Memory B cell (primary cell): ENCODE results near the gene P3H1.
"Not testable (repeated sequence)": the region's sequence is repeated elsewhere in the genome, so short reads cannot be mapped to it uniquely, and the experiment has no call there.

Experiments used
- ATAC-seq: fragments of 150-1000 bp; cut with Tn5 transposase; 2 replicates; pipeline ENCODE4 v1.10.0; 2021; ENCODE audit warnings: low read depth, mild to moderate bottlenecking, moderate library complexity
- DNase-seq, 2 donors: peaks; one replicate each; pipeline ENCODE4 v3.0.0; 2022; ENCODE audit warnings: low spot score in 2 of 2
- H3K27ac Mint-ChIP-seq: one replicate; pipeline ENCODE4 v1.8.0; 2022; ENCODE audit warnings: mild to moderate bottlenecking, moderate library complexity, mixed read lengths
- H3K27me3 Mint-ChIP-seq: one replicate; pipeline ENCODE4 v1.8.0; 2022; ENCODE audit warnings: mixed read lengths
- H3K36me3 Mint-ChIP-seq: one replicate; pipeline ENCODE4 v1.8.0; 2022; ENCODE audit warnings: mild to moderate bottlenecking, mixed read lengths
- H3K4me1 Mint-ChIP-seq: one replicate; pipeline ENCODE4 v1.8.0; 2022; ENCODE audit warnings: mixed read lengths
- H3K4me3 Mint-ChIP-seq: one replicate; pipeline ENCODE4 v1.8.0; 2022; ENCODE audit warnings: mild to moderate bottlenecking, moderate library complexity, mixed read lengths
- H3K9me3 Mint-ChIP-seq: one replicate; pipeline ENCODE4 v1.8.0; 2022; ENCODE audit warnings: mixed read lengths

The P3H1 gene

GRCh38 chr1:42766741-42767509, at the start of gene P3H1, which contains the start of gene C1orf50:
Gene P3H1, minus strand, starts transcription at chr1:42767028. Its CDS starts 57 bp downstream, at chr1:42766971.
Gene C1orf50, plus strand, starts transcription at chr1:42767249. Its CDS starts 63 bp downstream, at chr1:42767312.
- Mint-ChIP-seq H3K27ac (peak within 1 kb of the TSS; percentile 89), H3K27me3 (no peaks in the 10 kb centered on the region), H3K36me3 (peaks cover 3% of the 10 kb centered on the region), H3K9me3 (no peaks in the 10 kb centered on the region), H3K4me1 (peaks cover 10% of the 10 kb centered on the region), H3K4me3 (no peak within 1 kb of the TSS)
- peak; percentile 87 for ATAC-seq
- peak; percentile 97 to 99 for DNase-seq

GRCh38 chr1:42815941-42816584, 49.2 kb upstream of the P3H1 start:
- peaks cover 5% of the 10 kb centered on the region for H3K36me3 Mint-ChIP-seq
- H3K27me3 Mint-ChIP-seq = no peaks in the 10 kb centered on the region
- H3K9me3 Mint-ChIP-seq = no peaks in the 10 kb centered on the region
- peaks cover 23% of the 10 kb centered on the region for H3K4me1 Mint-ChIP-seq
- ATAC-seq (no peak), DNase-seq (no peak)
- H3K27ac Mint-ChIP-seq = peak overlapping the region; percentile 43
- H3K4me3 Mint-ChIP-seq = peak overlapping the region; percentile 82

GRCh38 chr1:42814815-42815214, 48.0 kb upstream of the P3H1 start:
- H3K4me1 Mint-ChIP-seq = peaks cover 22% of the 10 kb centered on the region
- DNase-seq, ATAC-seq, H3K27ac Mint-ChIP-seq, H3K4me3 Mint-ChIP-seq, H3K36me3 Mint-ChIP-seq, H3K9me3 Mint-ChIP-seq, H3K27me3 Mint-ChIP-seq: not testable (repeated sequence)

GRCh38 chr1:42807056-42807668, 40.3 kb upstream of the P3H1 start:
- Mint-ChIP-seq H3K4me3 (no peak overlapping the region), H3K9me3 (no peaks in the 10 kb centered on the region), H3K27me3 (no peaks in the 10 kb centered on the region), H3K27ac (no peak overlapping the region), H3K4me1 (peaks cover 6% of the 10 kb centered on the region), H3K36me3 (peaks cover 24% of the 10 kb centered on the region)
- ATAC-seq (no peak), DNase-seq (no peak)

- Mint-ChIP-seq H3K27me3 (no peaks in the 10 kb centered on the region), H3K9me3 (no peaks in the 10 kb centered on the region), H3K27ac (no peak overlapping the region), H3K4me1 (peaks cover 6% of the 10 kb centered on the region), H3K4me3 (no peak overlapping the region), H3K36me3 (peaks cover 24% of the 10 kb centered on the region)
- ATAC-seq (no peak), DNase-seq (no peak)
These were observed 39.8 kb upstream of the P3H1 start for GRCh38 chr1:42806593-42806992.

- Mint-ChIP-seq H3K27me3 (no peaks in the 10 kb centered on the region), H3K9me3 (no peaks in the 10 kb centered on the region), H3K27ac (no peak overlapping the region), H3K4me3 (no peak overlapping the region), H3K36me3 (peaks cover 22% of the 10 kb centered on the region), H3K4me1 (peaks cover 4% of the 10 kb centered on the region)
- ATAC-seq (no peak), DNase-seq (no peak)
These were observed 39.3 kb upstream of the P3H1 start for GRCh38 chr1:42806171-42806570.

GRCh38 chr1:42801832-42802473, 35.1 kb upstream of the P3H1 start:
- ATAC-seq (no peak), DNase-seq (no peak)
- no peaks in the 10 kb centered on the region for H3K9me3 Mint-ChIP-seq
- no peak overlapping the region for H3K27ac Mint-ChIP-seq
- H3K4me3 Mint-ChIP-seq = no peak overlapping the region
- no peaks in the 10 kb centered on the region for H3K27me3 Mint-ChIP-seq
- peaks cover 13% of the 10 kb centered on the region for H3K36me3 Mint-ChIP-seq
- H3K4me1 Mint-ChIP-seq = no peaks in the 10 kb centered on the region

GRCh38 chr1:42797979-42798378, 31.2 kb upstream of the P3H1 start:
- H3K9me3 Mint-ChIP-seq = no peaks in the 10 kb centered on the region

GRCh38 chr1:42797414-42797813, 30.6 kb upstream of the P3H1 start:
- DNase-seq (no peak), ATAC-seq (no peak)
- no peak overlapping the region for H3K4me3 Mint-ChIP-seq
- H3K36me3 Mint-ChIP-seq = no peaks in the 10 kb centered on the region
- H3K27ac Mint-ChIP-seq = no peak overlapping the region
- no peaks in the 10 kb centered on the region for H3K4me1 Mint-ChIP-seq
- no peaks in the 10 kb centered on the region for H3K27me3 Mint-ChIP-seq
- H3K9me3 Mint-ChIP-seq = no peaks in the 10 kb centered on the region

More at GRCh38 chr1:42797979-42798378, 31.2 kb upstream of the P3H1 start:
- Mint-ChIP-seq H3K27ac (no peak overlapping the region), H3K4me1 (no peaks in the 10 kb centered on the region), H3K27me3 (no peaks in the 10 kb centered on the region), H3K4me3 (no peak overlapping the region), H3K36me3 (no peaks in the 10 kb centered on the region)
- ATAC-seq (no peak), DNase-seq (no peak)

- Mint-ChIP-seq H3K27ac (no peak overlapping the region), H3K4me1 (no peaks in the 10 kb centered on the region), H3K27me3 (no peaks in the 10 kb centered on the region), H3K36me3 (no peaks in the 10 kb centered on the region), H3K4me3 (no peak overlapping the region), H3K9me3 (no peaks in the 10 kb centered on the region)
- ATAC-seq = no peak
- DNase-seq = no peak
These were observed 27.0 kb upstream of the P3H1 start for GRCh38 chr1:42793824-42794223.

GRCh38 chr1:42788021-42788420, 21.2 kb upstream of the P3H1 start:
- no peak overlapping the region for H3K4me3 Mint-ChIP-seq
- H3K27ac Mint-ChIP-seq = no peak overlapping the region
- H3K9me3 Mint-ChIP-seq = no peaks in the 10 kb centered on the region
- DNase-seq (no peak), ATAC-seq (no peak)
- peaks cover 4% of the 10 kb centered on the region for H3K36me3 Mint-ChIP-seq
- H3K4me1 Mint-ChIP-seq = peaks cover 8% of the 10 kb centered on the region
- H3K27me3 Mint-ChIP-seq = no peaks in the 10 kb centered on the region

GRCh38 chr1:42786097-42786496, 19.3 kb upstream of the P3H1 start:
- H3K4me3 Mint-ChIP-seq = no peak overlapping the region
- DNase-seq = no peak
- H3K27ac Mint-ChIP-seq = peak overlapping the region; percentile 54

GRCh38 chr1:42784946-42785693, 18.3 kb upstream of the P3H1 start, which contains the start of gene TMEM269:
Gene TMEM269, plus strand, starts transcription at chr1:42784991. Its CDS starts 4,903 bp downstream, at chr1:42789894.
- H3K36me3 Mint-ChIP-seq = peaks cover 15% of the 10 kb centered on the region
- ATAC-seq = peak; percentile 66

More at GRCh38 chr1:42786097-42786496, 19.3 kb upstream of the P3H1 start:
- ATAC-seq = no peak
- Mint-ChIP-seq H3K36me3 (peaks cover 9% of the 10 kb centered on the region), H3K4me1 (peaks cover 8% of the 10 kb centered on the region), H3K9me3 (no peaks in the 10 kb centered on the region), H3K27me3 (no peaks in the 10 kb centered on the region)

More at GRCh38 chr1:42784946-42785693, 18.3 kb upstream of the P3H1 start, which contains the start of gene TMEM269:
- H3K9me3 Mint-ChIP-seq = no peaks in the 10 kb centered on the region
- H3K27me3 Mint-ChIP-seq = no peaks in the 10 kb centered on the region
- H3K4me3 Mint-ChIP-seq = peak within 1 kb of the TSS; percentile 78
- no peak for DNase-seq
- H3K4me1 Mint-ChIP-seq = peaks cover 8% of the 10 kb centered on the region
- no peak within 1 kb of the TSS for H3K27ac Mint-ChIP-seq
